HepG2 (cell line): ENCODE measurements around the gene CLCN2. TPM values are rescaled to one million over a fixed set of nuclear protein-coding genes. Genes with fewer than 3 reads are reported as not detected.
A peak's percentile ranks its signal among the peaks of the same experiment; 100 is the strongest.

Experiments used
- ATAC-seq: fragments of 200-7000 bp; cut with Tn5 transposase; 3 replicates; pipeline ENCODE4 v1.9.1; 2020; ENCODE audit warnings: mild to moderate bottlenecking, moderate library complexity
- BruUV-seq: library from RNA; stranded (reverse); fragments of 400-500 nt; replicated peaks from 2 replicates; lab custom pipeline; 2021; lab: Mats Ljungman, UMichigan
- CTCF ChIA-PET: fragments of 300-600 bp; formaldehyde crosslinking; extraction: SDS; loops from one replicate; lab custom pipeline; 2021; ENCODE audit warnings: low total read pairs, inconsistent platforms, low intra/inter-chr PET ratio; lab: Yijun Ruan, JAX
- POLR2A ChIA-PET: fragments of 350-600 bp; sonication (Branson Sonifier 250); formaldehyde crosslinking; loops from one replicate; lab custom pipeline; 2020; ENCODE audit warnings: antibody characterized with exemption, inconsistent platforms; lab: Yijun Ruan, JAX
- DNase-seq: peaks from one replicate; pipeline ENCODE4 v3.0.0-alpha.2; 2015; ENCODE audit warnings: low spot score
- FAIRE-seq: peaks from 3 replicates; lab custom pipeline; 2011; peaks lifted over from hg19 to GRCh38; lab: Jason Lieb, UNC
- H2AFZ ChIP-seq: one replicate; pipeline ENCODE4 v1.6.1; 2011; ENCODE audit warnings: low read length, inconsistent platforms
- H3K27ac ChIP-seq: fragments of 300-600 bp; 3 replicates; pipeline ENCODE4 v1.8.0; 2011; ENCODE audit warnings: mixed run types, mild to moderate bottlenecking, mixed read lengths, low read length, inconsistent platforms; ENCODE audit not compliant: insufficient read depth; ENCODE audit errors: extremely low read length
- H3K27me3 ChIP-seq, 2 experiments: fragments of 200-600 bp in 1 of 2; 2 replicates in 1 of 2; 3 replicates in 1 of 2; pipeline versions ENCODE4 v1.6.0 to v1.8.0; 2011; ENCODE audit warnings: low read length in 2 of 2, mild to moderate bottlenecking in 2 of 2, moderate library complexity in 2 of 2, inconsistent platforms in 1 of 2; ENCODE audit not compliant: insufficient read depth in 2 of 2, control insufficient read depth in 1 of 2
- H3K36me3 ChIP-seq, 2 experiments: fragments of 200-600 bp in 1 of 2; replicated peaks in 1 of 2; 2 replicates in 1 of 2; 3 replicates in 1 of 2; pipeline versions ENCODE4 v1.5.1 to v1.8.0; 2011; ENCODE audit warnings: low read length in 2 of 2, inconsistent platforms in 1 of 2; ENCODE audit not compliant: insufficient read depth in 2 of 2, control insufficient read depth in 1 of 2
- H3K4me1 ChIP-seq: 2 replicates; pipeline ENCODE4 v1.5.1; 2012; ENCODE audit warnings: low read length, inconsistent platforms; ENCODE audit not compliant: insufficient read depth
- H3K4me2 ChIP-seq: 2 replicates; pipeline ENCODE4 v1.6.0; 2011; ENCODE audit warnings: low read depth, low read length, inconsistent platforms
- H3K4me3 ChIP-seq, 3 experiments: fragments of 200-600 bp in 1 of 3; sonication (generic), shearing (Covaris generic) in 1 of 3; replicated peaks in 1 of 3; 2 replicates each; pipeline ENCODE4 v1.5.1; 2011 to 2016; ENCODE audit warnings: low read length in 3 of 3, inconsistent platforms in 2 of 3, low read depth in 2 of 3, mild to moderate bottlenecking in 2 of 3, control low read depth in 1 of 3, mixed read lengths in 1 of 3; ENCODE audit not compliant: insufficient read depth in 1 of 3
- H3K79me2 ChIP-seq: one replicate; pipeline ENCODE4 v1.6.1; 2011; ENCODE audit warnings: low read length, inconsistent platforms; ENCODE audit not compliant: insufficient read depth
- H3K9ac ChIP-seq: 2 replicates; pipeline ENCODE4 v1.6.0; 2011; ENCODE audit warnings: mild to moderate bottlenecking, low read depth, low read length, inconsistent platforms; ENCODE audit not compliant: insufficient read depth
- H3K9me3 ChIP-seq: 2 replicates; pipeline ENCODE4 v1.5.1; 2012; ENCODE audit warnings: mild to moderate bottlenecking, low read length
- H4K20me1 ChIP-seq: 2 replicates; pipeline ENCODE4 v1.6.0; 2011; ENCODE audit warnings: inconsistent platforms, mild to moderate bottlenecking, low read length, moderate library complexity; ENCODE audit not compliant: insufficient read depth
- AGO2 ChIP-seq: fragments of 200-400 bp; formaldehyde crosslinking; optimal IDR thresholded peaks from 2 replicates; pipeline ENCODE3; 2017; ENCODE audit warnings: mild to moderate bottlenecking, low read depth, low read length, moderate library complexity
- NFKB2 ChIP-seq: sonication (generic); formaldehyde crosslinking; IDR thresholded peaks from 2 replicates; pipeline ENCODE4 v1.4.0; 2020; ENCODE audit warnings: missing genetic modification reagents, borderline replicate concordance
- PPARG ChIP-seq: conservative IDR thresholded peaks from 2 replicates; pipeline ENCODE4 v1.6.1; 2016; ENCODE audit warnings: missing biosample characterization, missing genetic modification reagents
- PRPF4 ChIP-seq: fragments of 200-400 bp; formaldehyde crosslinking; IDR thresholded peaks from 2 replicates; pipeline ENCODE4 v1.6.1; 2016; ENCODE audit warnings: low read length, low read depth; ENCODE audit not compliant: poor library complexity, severe bottlenecking
- U2AF2 ChIP-seq: fragments of 200-400 bp; formaldehyde crosslinking; IDR thresholded peaks from 2 replicates; pipeline ENCODE4 v1.6.1; 2017; ENCODE audit warnings: low read depth, mild to moderate bottlenecking, low read length
- ZNF180 ChIP-seq: sonication (generic); formaldehyde crosslinking; IDR thresholded peaks from 2 replicates; pipeline ENCODE4 v1.4.0; 2020; ENCODE audit warnings: low read depth, missing genetic modification reagents, borderline replicate concordance
- ZNF224 ChIP-seq: sonication (generic); formaldehyde crosslinking; IDR thresholded peaks from 2 replicates; pipeline ENCODE4 v1.5.0; 2020; ENCODE audit warnings: mild to moderate bottlenecking, missing genetic modification reagents
- ZNF230 ChIP-seq: sonication (generic); formaldehyde crosslinking; IDR thresholded peaks from 2 replicates; pipeline ENCODE4 v1.4.0; 2020; ENCODE audit warnings: mild to moderate bottlenecking, missing genetic modification reagents
- ZNF24 ChIP-seq: fragments of 450-650 bp; IDR thresholded peaks from 2 replicates; pipeline ENCODE4 v1.6.1; 2017; ENCODE audit warnings: antibody characterized with exemption, mild to moderate bottlenecking
- ZNF276 ChIP-seq: sonication (generic); formaldehyde crosslinking; IDR thresholded peaks from 2 replicates; pipeline ENCODE4 v1.4.0; 2020; ENCODE audit warnings: mild to moderate bottlenecking, low read depth, missing genetic modification reagents
- ZNF296 ChIP-seq: sonication (generic); formaldehyde crosslinking; conservative IDR thresholded peaks from 2 replicates; pipeline ENCODE4 v1.5.0; 2020; ENCODE audit warnings: mild to moderate bottlenecking, missing genetic modification reagents
- ZSCAN22 ChIP-seq: sonication (generic); formaldehyde crosslinking; IDR thresholded peaks from 2 replicates; pipeline ENCODE4 v1.4.0; 2020; ENCODE audit warnings: mild to moderate bottlenecking, missing genetic modification reagents
- WGBS: methylation state at CpG from one replicate; pipeline ENCODE4 v1.1.6; 2017; ENCODE audit warnings: low lambda C conversion rate; 5-methylcytosine and 5-hydroxymethylcytosine counted together
- in situ Hi-C: cut with HindIII; loops from 2 replicates; pipeline ENCODE4 v1.10.0; 2017; ENCODE audit warnings: low pct_unique_long_range_greater_than_20kb; ENCODE audit not compliant: extremely low pct_ligation_motif_present
- intact Hi-C: fragments of 100-400 bp; cut with micrococcal nuclease; formaldehyde crosslinking; loops from one replicate; pipeline ENCODE4 v1.10.0; 2022; ENCODE audit not compliant: unreplicated experiment
- polyA plus RNA-seq, 8 experiments: library from polyadenylated mRNA; depleted of rRNA in 3 of 8; stranded (reverse) in 7 of 8; unstranded in 1 of 8; fragments of >200 nt; fragmentation: Illumina TruSeq in 4 of 8; extraction: Trizol in 4 of 8; gene quantifications; 2 replicates each; pipeline versions ENCODE4 v1.2.1 to v1.2.3, GENCODE V29; 2011 to 2016; ENCODE audit warnings: low read depth in 4 of 8, missing spikeins in 1 of 8, mixed read lengths in 1 of 8; ENCODE audit not compliant: insufficient read depth in 1 of 8
- total RNA-seq, 5 experiments: library from RNA; depleted of rRNA; stranded (reverse); fragments of >200 nt; fragmentation: Illumina TruSeq; extraction: Trizol; gene quantifications; 2 replicates each; pipeline ENCODE4 v1.2.3, GENCODE V29; 2016; ENCODE audit warnings: low read depth in 1 of 5
- TF ChIP-seq, protein P1 (sequence below): sonication (generic); IDR thresholded peaks from 2 replicates; pipeline ENCODE4 v1.6.1; 2016; ENCODE audit warnings: low read depth, borderline replicate concordance

CLCN2 gene
- total and polyA plus RNA-seq, 2 of the 13 experiments (the other 11 are each of a cell fraction or from before 2014, with no cell fraction given), result 11.4 to 13.5 TPM

DNA sequence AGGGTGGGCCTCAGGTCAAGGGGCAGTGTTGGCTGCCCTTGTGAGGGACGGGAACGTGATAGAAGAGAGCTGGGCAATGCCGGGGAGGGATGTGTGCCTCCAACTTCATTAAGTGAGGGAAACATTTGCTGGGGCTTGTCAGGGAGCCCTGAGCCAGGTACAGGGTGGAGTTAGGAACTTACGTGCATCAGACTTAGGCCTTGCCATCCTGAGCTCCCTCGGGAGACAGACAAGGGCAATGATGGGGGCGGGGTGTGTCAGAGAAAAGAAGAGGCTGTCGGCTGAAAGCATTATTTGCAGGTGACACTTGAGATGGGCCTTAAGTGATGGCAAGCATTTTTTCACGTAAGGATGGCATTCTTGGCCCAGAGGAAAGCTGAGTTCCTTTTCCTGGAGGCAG is 22.4 kb downstream of the CLCN2 start (continued):
- no peak for TF ChIP-seq NFKB2 (CRISPR knock-in tag)
- no peak for TF ChIP-seq ZNF224 (CRISPR knock-in tag)
- TF ChIP-seq PPARG (CRISPR knock-in tag), result no peak
- no peak for TF ChIP-seq ZSCAN22 (CRISPR knock-in tag)
- no peak for TF ChIP-seq ZNF24
- TF ChIP-seq, protein P1, sequence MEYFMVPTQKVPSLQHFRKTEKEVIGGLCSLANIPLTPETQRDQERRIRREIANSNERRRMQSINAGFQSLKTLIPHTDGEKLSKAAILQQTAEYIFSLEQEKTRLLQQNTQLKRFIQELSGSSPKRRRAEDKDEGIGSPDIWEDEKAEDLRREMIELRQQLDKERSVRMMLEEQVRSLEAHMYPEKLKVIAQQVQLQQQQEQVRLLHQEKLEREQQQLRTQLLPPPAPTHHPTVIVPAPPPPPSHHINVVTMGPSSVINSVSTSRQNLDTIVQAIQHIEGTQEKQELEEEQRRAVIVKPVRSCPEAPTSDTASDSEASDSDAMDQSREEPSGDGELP, result no peak
- TF ChIP-seq ZNF230 (CRISPR knock-in tag), result no peak
- no peak for TF ChIP-seq ZNF180 (CRISPR knock-in tag)
- no peak for TF ChIP-seq ZNF296 (CRISPR knock-in tag)
- no peak for TF ChIP-seq ZNF276
- no peak for TF ChIP-seq PRPF4
- TF ChIP-seq, all 625 proteins: peak for 0

- intact Hi-C loops, result no loop called here
- no peak overlapping the region for H3K9ac ChIP-seq
- H3K79me2 ChIP-seq, result peaks cover 14% of the 10 kb centered on the region
- ChIA-PET POLR2A (interaction anchor here (1.5 kb wide), 1 partner anchor 24 kb away, joined by 3 read pairs; no protein-coding TSS in a partner anchor), CTCF (no interaction called here)
- WGBS, result 94% methylated on average over 30 of the region's 37 CpGs
- H2AFZ ChIP-seq, result no peak overlapping the region
- FAIRE-seq (no peak), ATAC-seq (no peak), DNase-seq (no peak)
- H3K27me3 ChIP-seq, result no peaks in the 10 kb centered on the region; a peak in 1 of 5 replicates
- no peak overlapping the region for H3K27ac ChIP-seq
- H4K20me1 ChIP-seq, result peaks cover 19% of the 10 kb centered on the region; the same call in 1 of the 2 replicates
- peak; percentile 51 for TF ChIP-seq AGO2
- no peak for TF ChIP-seq U2AF2
- TF ChIP-seq, all 625 proteins: peak for 1
- Histone ChIP-seq H3K4me2 (no peak overlapping the region), H3K36me3 (peaks cover 12 to 26% of the 10 kb centered on the region in 2 experiments; a peak in 4 of 5 replicates), H3K4me1 (peaks cover 18% of the 10 kb centered on the region), H3K9me3 (no peaks in the 10 kb centered on the region), H3K4me3 (no peak overlapping the region)
- no TSS peak for BruUV-seq
- in situ Hi-C loops, result no loop called here
These were observed 22.9 kb downstream of the CLCN2 start for GRCh38 chr3:184338511-184338945.
